OCI-LY7 (cell line): ENCODE data around the gene KDM5C. TPM values are rescaled to one million over a fixed set of nuclear protein-coding genes. Genes with fewer than 3 reads are reported as not detected.

Experiments
- BruUV-seq: library from RNA; stranded (reverse); fragments of 400-500 nt; replicated peaks from 2 replicates; lab custom pipeline; 2021; lab: Mats Ljungman, UMichigan
- CTCF ChIA-PET: fragments of 300-600 bp; sonication (Branson Sonifier 250); formaldehyde crosslinking; loops from one replicate; lab custom pipeline; 2022; ENCODE audit warnings: antibody characterized with exemption; ENCODE audit not compliant: unreplicated experiment; lab: Charles Lee
- POLR2A ChIA-PET: fragments of 300-600 bp; sonication (Branson Sonifier 250); formaldehyde crosslinking; loops from one replicate; lab custom pipeline; 2022; ENCODE audit warnings: antibody characterized with exemption; lab: Charles Lee
- DNase-seq: peaks from one replicate; pipeline ENCODE4 v3.0.0-alpha.2; 2015; ENCODE audit warnings: low spot score
- H2AFZ ChIP-seq: fragments of 200-600 bp; sonication (generic), shearing (Covaris generic); 2 replicates; pipeline ENCODE4 v1.6.1; 2014; ENCODE audit warnings: mild to moderate bottlenecking, antibody characterized with exemption, low read length, moderate library complexity
- H3K27ac ChIP-seq: fragments of 200-600 bp; sonication (generic); 2 replicates; pipeline ENCODE4 v1.5.1; 2014; ENCODE audit warnings: mixed run types, low read depth, mild to moderate bottlenecking, moderate library complexity, low read length, inconsistent platforms; ENCODE audit not compliant: poor library complexity, severe bottlenecking
- H3K36me3 ChIP-seq: fragments of 200-600 bp; sonication (generic); 2 replicates; pipeline ENCODE4 v1.6.1; 2014; ENCODE audit warnings: mild to moderate bottlenecking, antibody characterized with exemption, low read length, moderate library complexity, mixed read lengths; ENCODE audit not compliant: insufficient read depth
- H3K4me1 ChIP-seq: fragments of 200-600 bp; sonication (generic); 2 replicates; pipeline ENCODE4 v1.5.1; 2014; ENCODE audit warnings: mild to moderate bottlenecking, low read length; ENCODE audit not compliant: insufficient read depth, poor library complexity, severe bottlenecking
- H3K4me2 ChIP-seq: fragments of 200-600 bp; sonication (generic); 2 replicates; pipeline ENCODE4 v1.6.1; 2014; ENCODE audit warnings: mild to moderate bottlenecking, low read length
- H3K4me3 ChIP-seq: fragments of 200-600 bp; sonication (generic); 2 replicates; pipeline ENCODE4 v1.5.1; 2014; ENCODE audit warnings: mild to moderate bottlenecking, low read depth, low read length; ENCODE audit not compliant: poor library complexity, severe bottlenecking
- H3K79me2 ChIP-seq: fragments of 200-600 bp; sonication (generic); 2 replicates; pipeline ENCODE4 v1.6.1; 2016; ENCODE audit warnings: low read depth, mild to moderate bottlenecking, low read length, moderate library complexity, mixed read lengths; ENCODE audit not compliant: insufficient read depth
- H3K9me2 ChIP-seq: fragments of 200-600 bp; sonication (generic); 2 replicates; pipeline ENCODE4 v1.6.1; 2016; ENCODE audit warnings: mild to moderate bottlenecking, low read length, mixed read lengths; ENCODE audit not compliant: insufficient read depth
- H3K9me3 ChIP-seq: fragments of 200-600 bp; sonication (generic); 2 replicates; pipeline ENCODE4 v1.6.1; 2014; ENCODE audit warnings: mild to moderate bottlenecking, mixed run types, low read length, mixed read lengths
- H4K20me1 ChIP-seq: fragments of 200-600 bp; sonication (generic); 2 replicates; pipeline ENCODE4 v1.6.1; 2014; ENCODE audit warnings: mild to moderate bottlenecking, antibody characterized with exemption, low read length, moderate library complexity, mixed read lengths; ENCODE audit not compliant: insufficient read depth
- CTCF ChIP-seq: fragments of 200-600 bp; sonication (generic); conservative IDR thresholded peaks from 2 replicates; pipeline ENCODE4 v1.5.1; 2014; ENCODE audit warnings: mild to moderate bottlenecking, antibody characterized with exemption, low read length, moderate library complexity, mixed read lengths
- EZH2phosphoT487 ChIP-seq: fragments of 200-600 bp; sonication (generic); IDR thresholded peaks from 2 replicates; pipeline ENCODE4 v1.6.1; 2018; ENCODE audit warnings: low read depth, borderline replicate concordance, mild to moderate bottlenecking, mixed run types, antibody characterized with exemption, low read length, moderate library complexity, mixed read lengths
- intact Hi-C: fragments of 100-400 bp; cut with micrococcal nuclease; formaldehyde crosslinking; loops from one replicate; pipeline ENCODE4 v1.10.0; 2022; ENCODE audit not compliant: unreplicated experiment
- total RNA-seq, 2 experiments: library from RNA; depleted of rRNA in 1 of 2; stranded (reverse); fragments of >200 nt in 1 of 2; shearing (Covaris generic) in 1 of 2; gene quantifications; 2 replicates each; pipeline ENCODE4 v1.2.3, GENCODE V29; 2014 to 2022

Gene KDM5C
- total RNA-seq, 2 experiments from 2014 or later: 54.8 to 90.5 TPM

GRCh38 chrX:53156207-53156596 lies 68.8 kb downstream of the KDM5C start:
- BruUV-seq: no TSS peak
- TF ChIP-seq CTCF: no peak
- no peak for TF ChIP-seq EZH2phosphoT487
- ChIA-PET POLR2A (interaction anchor here (0.6 kb wide), 1 partner anchor 43 kb away, joined by 7 read pairs; no protein-coding TSS in a partner anchor), CTCF (no interaction called here)
- Histone ChIP-seq H3K36me3 (no peaks in the 10 kb centered on the region; the same call in 1 of the 2 replicates), H3K27ac (no peak overlapping the region), H3K9me3 (no peaks in the 10 kb centered on the region), H2AFZ (no peak overlapping the region), H3K9me2 (no peaks in the 10 kb centered on the region), H4K20me1 (no peaks in the 10 kb centered on the region), H3K4me3 (no peak overlapping the region), H3K79me2 (no peaks in the 10 kb centered on the region), H3K4me1 (no peaks in the 10 kb centered on the region), H3K4me2 (no peak overlapping the region)
- intact Hi-C loops: no loop called here
- DNase-seq: no peak

GRCh38 chrX:53155512-53156206 lies 69.3 kb downstream of the KDM5C start:
- CTCF ChIA-PET: no interaction called here
- Histone ChIP-seq H3K4me3 (no peak overlapping the region), H3K79me2 (no peaks in the 10 kb centered on the region), H3K4me2 (no peak overlapping the region), H3K36me3 (no peaks in the 10 kb centered on the region; the same call in 1 of the 2 replicates), H2AFZ (no peak overlapping the region), H4K20me1 (no peaks in the 10 kb centered on the region), H3K9me2 (no peaks in the 10 kb centered on the region), H3K9me3 (no peaks in the 10 kb centered on the region), H3K4me1 (no peaks in the 10 kb centered on the region), H3K27ac (no peak overlapping the region)
- DNase-seq: no peak
- intact Hi-C loops: no loop called here
- POLR2A ChIA-PET: interaction anchor here (0.6 kb wide), 2 partner anchors 43 to 345 kb away, joined by 7 read pairs; no protein-coding TSS in a partner anchor
- no TSS peak for BruUV-seq
- TF ChIP-seq EZH2phosphoT487: no peak
- TF ChIP-seq CTCF: no peak

- H3K9me3 ChIP-seq: no peaks in the 10 kb centered on the region
- no peak overlapping the region for H3K27ac ChIP-seq
- no peaks in the 10 kb centered on the region for H4K20me1 ChIP-seq
- H3K4me2 ChIP-seq: no peak overlapping the region
- no peak overlapping the region for H3K4me3 ChIP-seq
- no peaks in the 10 kb centered on the region for H3K9me2 ChIP-seq
- H2AFZ ChIP-seq: no peak overlapping the region
- H3K79me2 ChIP-seq: no peaks in the 10 kb centered on the region
- intact Hi-C loops: no loop called here
- ChIA-PET CTCF (no interaction called here), POLR2A (no interaction called here)
- DNase-seq: no peak
- TF ChIP-seq EZH2phosphoT487 (no peak), CTCF (no peak)
- no peaks in the 10 kb centered on the region for H3K4me1 ChIP-seq
- no TSS peak for BruUV-seq
- no peaks in the 10 kb centered on the region; the same call in 1 of the 2 replicates for H3K36me3 ChIP-seq
These were observed 71.4 kb downstream of the KDM5C start for GRCh38 chrX:53153581-53153980.
